ENCODE measurements around the gene LMF1. TPM values are rescaled to one million over a fixed set of nuclear protein-coding genes. Genes with fewer than 3 reads are reported as not detected.

LMF1 gene
- total RNA-seq, 1 experiment from 2014 or later = 13.5 TPM

GRCh38 chr16:901149-901548 lies 69.6 kb downstream of the LMF1 start:
- no peak overlapping the region for H3K4me3 ChIP-seq (ENCODE audit: low read length)
- H3K79me2 ChIP-seq (ENCODE audit: low read length) = no peaks in the 10 kb centered on the region
- H4K20me1 ChIP-seq (ENCODE audit: low read length) = no peaks in the 10 kb centered on the region
- TF ChIP-seq EZH2 (IDR thresholded peaks at IDR 0.05; ENCODE audit: low read length, unreplicated experiment) (no peak), CTCF (conservative IDR thresholded peaks at IDR 0.05; ENCODE audit: low read depth, low read length) (no peak), EZH2phosphoT487 (IDR thresholded peaks at IDR 0.05; ENCODE audit: borderline replicate concordance, low read length) (no peak)
- intact Hi-C loops (cut with micrococcal nuclease) = no loop called here
- DNase-seq (no peak), ATAC-seq (no peak)
- no peak overlapping the region for H3K9ac ChIP-seq (ENCODE audit: low read length)
- no peaks in the 10 kb centered on the region for H3K27me3 ChIP-seq (ENCODE audit: low read length)
- POLR2A ChIA-PET (ENCODE audit: unreplicated experiment) = no interaction called here
- CTCF ChIA-PET = no interaction called here
- no peaks in the 10 kb centered on the region for H3K9me2 ChIP-seq (replicated peaks; ENCODE audit: low read length)
- no peaks in the 10 kb centered on the region for H3F3A ChIP-seq (ENCODE audit: low read length, unreplicated experiment)
- H2AFZ ChIP-seq (ENCODE audit: low read length) = no peak overlapping the region
- no peaks in the 10 kb centered on the region for H3K4me1 ChIP-seq (ENCODE audit: insufficient read depth, low read length)
- H3K27ac ChIP-seq (ENCODE audit: low read length) = no peak overlapping the region
- H3K4me2 ChIP-seq (ENCODE audit: low read length) = no peak overlapping the region
- BruUV-seq (replicated peaks) = no TSS peak
- H3K36me3 ChIP-seq (ENCODE audit: low read depth, low read length) = no peaks in the 10 kb centered on the region; the same call in 1 of the 2 replicates
- no peaks in the 10 kb centered on the region for H3K9me3 ChIP-seq (ENCODE audit: low read length)

- no peaks in the 10 kb centered on the region for H3K36me3 ChIP-seq (ENCODE audit: low read depth, low read length)
- ATAC-seq (no peak), DNase-seq (no peak)
- no peak overlapping the region for H3K4me2 ChIP-seq (ENCODE audit: low read length)
- H3F3A ChIP-seq (ENCODE audit: low read length, unreplicated experiment) = no peaks in the 10 kb centered on the region
- POLR2A ChIA-PET (ENCODE audit: unreplicated experiment) = no interaction called here
- TF ChIP-seq EZH2phosphoT487 (IDR thresholded peaks at IDR 0.05; ENCODE audit: borderline replicate concordance, low read length) (no peak), EZH2 (IDR thresholded peaks at IDR 0.05; ENCODE audit: low read length, unreplicated experiment) (no peak), CTCF (conservative IDR thresholded peaks at IDR 0.05; ENCODE audit: low read depth, low read length) (no peak)
- BruUV-seq (replicated peaks) = no TSS peak
- no peaks in the 10 kb centered on the region for H3K9me3 ChIP-seq (ENCODE audit: low read length)
- H3K79me2 ChIP-seq (ENCODE audit: low read length) = no peaks in the 10 kb centered on the region
- H3K4me3 ChIP-seq (ENCODE audit: low read length) = no peak overlapping the region
- no peaks in the 10 kb centered on the region for H3K9me2 ChIP-seq (replicated peaks; ENCODE audit: low read length)
- H4K20me1 ChIP-seq (ENCODE audit: low read length) = no peaks in the 10 kb centered on the region
- no peaks in the 10 kb centered on the region for H3K27me3 ChIP-seq (ENCODE audit: low read length)
- no peak overlapping the region for H3K27ac ChIP-seq (ENCODE audit: low read length)
- no peak overlapping the region for H2AFZ ChIP-seq (ENCODE audit: low read length)
- CTCF ChIA-PET = no interaction called here
- H3K4me1 ChIP-seq (ENCODE audit: insufficient read depth, low read length) = no peaks in the 10 kb centered on the region
- intact Hi-C loops (cut with micrococcal nuclease) = no loop called here
- no peak overlapping the region for H3K9ac ChIP-seq (ENCODE audit: low read length)
Observed at GRCh38 chr16:900211-900610, 70.6 kb downstream of the LMF1 start.

- no peaks in the 10 kb centered on the region for H3K36me3 ChIP-seq (ENCODE audit: low read depth, low read length)
- intact Hi-C loops (cut with micrococcal nuclease) = no loop called here
- H2AFZ ChIP-seq (ENCODE audit: low read length) = no peak overlapping the region
- DNase-seq = no peak
- no peaks in the 10 kb centered on the region for H3K27me3 ChIP-seq (ENCODE audit: low read length)
- CTCF ChIA-PET = no interaction called here
- H3K4me2 ChIP-seq (ENCODE audit: low read length) = no peak overlapping the region
- H3K9ac ChIP-seq (ENCODE audit: low read length) = no peak overlapping the region
- TF ChIP-seq EZH2 (IDR thresholded peaks at IDR 0.05; ENCODE audit: low read length, unreplicated experiment) (no peak), EZH2phosphoT487 (IDR thresholded peaks at IDR 0.05; ENCODE audit: borderline replicate concordance, low read length) (no peak), CTCF (conservative IDR thresholded peaks at IDR 0.05; ENCODE audit: low read depth, low read length) (no peak)
- no peaks in the 10 kb centered on the region for H4K20me1 ChIP-seq (ENCODE audit: low read length)
- no peak for ATAC-seq
- no peak overlapping the region for H3K4me3 ChIP-seq (ENCODE audit: low read length)
- no peaks in the 10 kb centered on the region for H3K9me2 ChIP-seq (replicated peaks; ENCODE audit: low read length)
- H3F3A ChIP-seq (ENCODE audit: low read length, unreplicated experiment) = no peaks in the 10 kb centered on the region
- H3K79me2 ChIP-seq (ENCODE audit: low read length) = no peaks in the 10 kb centered on the region
- POLR2A ChIA-PET (ENCODE audit: unreplicated experiment) = no interaction called here
- no peak overlapping the region for H3K27ac ChIP-seq (ENCODE audit: low read length)
- H3K4me1 ChIP-seq (ENCODE audit: insufficient read depth, low read length) = no peaks in the 10 kb centered on the region
- H3K9me3 ChIP-seq (ENCODE audit: low read length) = no peaks in the 10 kb centered on the region
- BruUV-seq (replicated peaks) = no TSS peak
Observed at GRCh38 chr16:899683-900060, 71.1 kb downstream of the LMF1 start.
